H1 (cell line): ENCODE data around the gene SND1. TPM values are rescaled to one million over a fixed set of nuclear protein-coding genes. Genes with fewer than 3 reads are reported as not detected.

ENCODE experiments used
- CTCF ChIA-PET: fragments of 300-600 bp; sonication (Branson Sonifier 250); formaldehyde crosslinking; loops from one replicate; lab custom pipeline; 2021; ENCODE audit not compliant: partially characterized antibody; lab: Charles Lee
- POLR2A ChIA-PET: fragments of 300-600 bp; sonication (Branson Sonifier 250); formaldehyde crosslinking; loops from one replicate; lab custom pipeline; 2021; ENCODE audit warnings: inconsistent platforms; ENCODE audit not compliant: partially characterized antibody; lab: Charles Lee
- DNase-seq, 2 experiments: peaks; one replicate each; pipeline versions ENCODE4 v3.0.0 to v3.0.0-alpha.2; 2010 to 2022; ENCODE audit warnings: low spot score in 2 of 2, low read depth in 1 of 2, mixed read lengths in 1 of 2
- FAIRE-seq: peaks from 2 replicates; lab custom pipeline; 2011; peaks lifted over from hg19 to GRCh38; lab: Jason Lieb, UNC
- H2AFZ ChIP-seq: 2 replicates; pipeline ENCODE4 v1.8.1; 2012; ENCODE audit warnings: low read length, inconsistent platforms
- H2AK5ac ChIP-seq: 2 replicates; pipeline ENCODE4 v1.6.1; 2013; ENCODE audit warnings: low read depth, low read length
- H2BK120ac ChIP-seq: replicated peaks from 2 replicates; pipeline ENCODE3; 2013; ENCODE audit warnings: low read depth, low read length, inconsistent platforms
- H2BK12ac ChIP-seq: 2 replicates; pipeline ENCODE4 v1.6.1; 2013; ENCODE audit warnings: low read depth, low read length
- H2BK15ac ChIP-seq: 2 replicates; pipeline ENCODE4 v1.6.1; 2013; ENCODE audit warnings: low read length
- H2BK20ac ChIP-seq: 2 replicates; pipeline ENCODE4 v1.6.1; 2013; ENCODE audit warnings: low read length
- H2BK5ac ChIP-seq: 2 replicates; pipeline ENCODE4 v1.6.1; 2013; ENCODE audit warnings: low read depth, low read length
- H3K14ac ChIP-seq: 2 replicates; pipeline ENCODE4 v1.6.1; 2013; ENCODE audit warnings: inconsistent platforms; ENCODE audit not compliant: insufficient read length
- H3K18ac ChIP-seq: 2 replicates; pipeline ENCODE4 v1.6.1; 2013; ENCODE audit warnings: low read length; ENCODE audit errors: extremely low read depth
- H3K23ac ChIP-seq: 2 replicates; pipeline ENCODE4 v1.6.1; 2013; ENCODE audit warnings: inconsistent platforms; ENCODE audit not compliant: insufficient read length
- H3K23me2 ChIP-seq: 2 replicates; pipeline ENCODE4 v1.6.1; 2013; ENCODE audit warnings: low read depth, low read length
- H3K27ac ChIP-seq: 2 replicates; pipeline ENCODE4 v1.6.1; 2011; ENCODE audit warnings: low read depth, low read length, inconsistent platforms
- H3K27me3 ChIP-seq, 4 experiments: replicated peaks in 1 of 4; 1 replicate in 1 of 4; 2 replicates in 3 of 4; pipeline versions ENCODE4 v1.6.1 to v1.8.1; 2011 to 2013; ENCODE audit warnings: low read length in 3 of 4, mild to moderate bottlenecking in 3 of 4, inconsistent platforms in 2 of 4, mixed read lengths in 2 of 4, moderate library complexity in 1 of 4; ENCODE audit not compliant: control insufficient read depth in 3 of 4, insufficient read depth in 3 of 4; ENCODE audit errors: extremely low read depth in 1 of 4
- H3K36me3 ChIP-seq, 4 experiments: 2 replicates each; pipeline versions ENCODE4 v1.6.1 to v1.8.1; 2011 to 2013; ENCODE audit warnings: mild to moderate bottlenecking in 4 of 4, low read length in 3 of 4, moderate library complexity in 2 of 4, control low read depth in 1 of 4, inconsistent platforms in 1 of 4; ENCODE audit not compliant: insufficient read depth in 4 of 4, control insufficient read depth in 2 of 4
- H3K4ac ChIP-seq: replicated peaks from 2 replicates; pipeline ENCODE3; 2013; ENCODE audit warnings: low read length, low read depth, mixed read lengths, inconsistent platforms; ENCODE audit not compliant: insufficient read length
- H3K4me1 ChIP-seq, 4 experiments: replicated peaks in 1 of 4; 1 replicate in 1 of 4; 2 replicates in 3 of 4; pipeline versions ENCODE4 v1.6.1 to v1.8.1; 2011 to 2013; ENCODE audit warnings: low read length in 3 of 4, inconsistent platforms in 2 of 4, mixed read lengths in 1 of 4; ENCODE audit not compliant: insufficient read depth in 4 of 4, control insufficient read depth in 3 of 4
- H3K4me2 ChIP-seq, 2 experiments: 2 replicates each; pipeline versions ENCODE4 v1.6.1 to v1.8.1; 2011 to 2013; ENCODE audit warnings: low read depth in 2 of 2, low read length in 2 of 2, control low read depth in 1 of 2, inconsistent platforms in 1 of 2, mild to moderate bottlenecking in 1 of 2; ENCODE audit not compliant: insufficient read depth in 1 of 2
- H3K4me3 ChIP-seq, 4 experiments: fragments of 200-600, 300-600 bp in 1 of 4; sonication (generic), shearing (Covaris generic), sonication (Bioruptor Twin) in 1 of 4; 2 replicates each; pipeline versions ENCODE4 v1.5.1 to v1.8.1; 2011 to 2016; ENCODE audit warnings: low read length in 4 of 4, low read depth in 3 of 4, control low read depth in 2 of 4, inconsistent platforms in 2 of 4, mild to moderate bottlenecking in 2 of 4, mixed read lengths in 1 of 4, moderate library complexity in 1 of 4; ENCODE audit not compliant: insufficient read depth in 2 of 4; ENCODE audit errors: extremely low read depth in 1 of 4
- H3K56ac ChIP-seq: replicated peaks from 2 replicates; pipeline ENCODE3; 2013; ENCODE audit warnings: low read depth, mild to moderate bottlenecking, mixed read lengths, low read length, inconsistent platforms; ENCODE audit not compliant: insufficient read length
- H3K79me1 ChIP-seq: 2 replicates; pipeline ENCODE4 v1.6.1; 2013; ENCODE audit warnings: low read depth, low read length, control low read depth
- H3K79me2 ChIP-seq, 2 experiments: 2 replicates each; pipeline versions ENCODE4 v1.6.1 to v1.8.1; 2012 to 2013; ENCODE audit warnings: low read length in 2 of 2, mild to moderate bottlenecking in 2 of 2, inconsistent platforms in 1 of 2; ENCODE audit not compliant: insufficient read depth in 2 of 2, control insufficient read depth in 1 of 2
- H3K9ac ChIP-seq, 4 experiments: replicated peaks in 1 of 4; 1 replicate in 1 of 4; 2 replicates in 3 of 4; pipeline versions ENCODE4 v1.6.1 to v1.8.1; 2011 to 2013; ENCODE audit warnings: low read depth in 3 of 4, low read length in 3 of 4, control low read depth in 2 of 4, mild to moderate bottlenecking in 2 of 4, moderate library complexity in 2 of 4, inconsistent platforms in 1 of 4; ENCODE audit errors: extremely low read depth in 1 of 4
- H3K9me3 ChIP-seq, 2 experiments: 2 replicates each; pipeline versions ENCODE4 v1.6.1 to v1.8.1; 2012 to 2013; ENCODE audit warnings: mild to moderate bottlenecking in 2 of 2, moderate library complexity in 2 of 2, control low read depth in 1 of 2, inconsistent platforms in 1 of 2, low read depth in 1 of 2, low read length in 1 of 2, mixed read lengths in 1 of 2; ENCODE audit not compliant: insufficient read depth in 2 of 2
- H4K20me1 ChIP-seq, 2 experiments: replicated peaks in 1 of 2; 2 replicates each; pipeline versions ENCODE3 to v1.8.1; 2011 to 2013; ENCODE audit warnings: inconsistent platforms in 2 of 2, low read length in 2 of 2, mild to moderate bottlenecking in 1 of 2; ENCODE audit not compliant: insufficient read depth in 2 of 2, control insufficient read depth in 1 of 2
- H4K5ac ChIP-seq: 2 replicates; pipeline ENCODE4 v1.6.1; 2013; ENCODE audit warnings: low read length, low read depth, mixed read lengths, inconsistent platforms; ENCODE audit not compliant: insufficient read length
- H4K8ac ChIP-seq: 2 replicates; pipeline ENCODE4 v1.8.0; 2013; ENCODE audit warnings: mild to moderate bottlenecking, moderate library complexity, low read length, inconsistent platforms; ENCODE audit not compliant: insufficient read depth; ENCODE audit errors: extremely low read depth
- H4K91ac ChIP-seq: replicated peaks from 2 replicates; pipeline ENCODE3; 2013; ENCODE audit warnings: low read length, mixed read lengths, inconsistent platforms; ENCODE audit not compliant: insufficient read length
- ATF2 ChIP-seq: IDR thresholded peaks from 2 replicates; pipeline ENCODE4 v1.6.1; 2012; ENCODE audit warnings: low read length, inconsistent platforms
- CHD2 ChIP-seq: IDR thresholded peaks from 2 replicates; pipeline ENCODE4 v1.6.1; 2012; ENCODE audit warnings: low read length, improper control_type of control experiment
- CTCF ChIP-seq, 3 experiments: IDR thresholded peaks; 1 replicate in 2 of 3; 2 replicates in 1 of 3; pipeline versions ENCODE4 v1.5.1 to v1.6.1; 2011; ENCODE audit warnings: low read length in 3 of 3, mild to moderate bottlenecking in 3 of 3, inconsistent platforms in 2 of 3, low read depth in 1 of 3, moderate library complexity in 1 of 3; ENCODE audit not compliant: insufficient read depth in 1 of 3; ENCODE audit errors: control extremely low read depth in 1 of 3
- GTF2F1 ChIP-seq: IDR thresholded peaks from 2 replicates; pipeline ENCODE4 v1.6.1; 2012; ENCODE audit warnings: low read depth, low read length, improper control_type of control experiment, borderline replicate concordance
- KDM5A ChIP-seq: fragments of 200-600 bp; IDR thresholded peaks from 2 replicates; pipeline ENCODE4 v1.7.1; 2012; ENCODE audit warnings: mild to moderate bottlenecking, low read length, inconsistent platforms, mixed read lengths
- RAD21 ChIP-seq, 2 experiments: IDR thresholded peaks in 1 of 2; conservative IDR thresholded peaks in 1 of 2; 2 replicates each; pipeline ENCODE4 v1.6.1; 2011; ENCODE audit warnings: low read depth in 2 of 2, low read length in 2 of 2, improper control_type of control experiment in 1 of 2, inconsistent platforms in 1 of 2, mild to moderate bottlenecking in 1 of 2, moderate library complexity in 1 of 2
- SIN3A ChIP-seq, 2 experiments: IDR thresholded peaks in 1 of 2; conservative IDR thresholded peaks in 1 of 2; 2 replicates each; pipeline ENCODE4 v1.6.1; 2011 to 2012; ENCODE audit warnings: low read length in 2 of 2, improper control_type of control experiment in 1 of 2, low read depth in 1 of 2, mild to moderate bottlenecking in 1 of 2
- SIX5 ChIP-seq: IDR thresholded peaks from 2 replicates; pipeline ENCODE4 v1.6.1; 2011; ENCODE audit warnings: mild to moderate bottlenecking, low read depth, low read length
- WGBS, 2 experiments: shearing (Covaris generic) in 1 of 2; methylation state at CpG; one replicate each; pipeline versions ENCODE4 v1.1.6 to v1.1.7; 2013 to 2015; ENCODE audit warnings: low lambda C conversion rate in 2 of 2, mixed read lengths in 2 of 2, inconsistent platforms in 1 of 2, low coverage in 1 of 2, missing lambda C conversion rate in 1 of 2; ENCODE audit not compliant: insufficient replicate concordance in 2 of 2, insufficient coverage in 1 of 2, insufficient read length in 1 of 2; ENCODE audit errors: extremely low coverage in 1 of 2, missing lambda C conversion rate in 1 of 2; 5-methylcytosine and 5-hydroxymethylcytosine counted together
- polyA plus RNA-seq, 7 experiments: library from polyadenylated mRNA; depleted of rRNA in 3 of 7; stranded (reverse) in 5 of 7; unstranded in 2 of 7; fragments of >200 nt in 5 of 7; fragments of 200-250 nt in 2 of 7; gene quantifications; 1 replicate in 5 of 7; 2 replicates in 1 of 7; 4 replicates in 1 of 7; pipeline versions ENCODE4 v1.2.1 to v1.2.3, GENCODE V29; 2011 to 2013; ENCODE audit warnings: missing spikeins in 2 of 7, mixed read lengths in 2 of 7
- total RNA-seq: library from RNA; stranded (reverse); fragmentation: NEBNext Ultra II Directional; extraction: Animal tissue kit (Norgen Biotek cat#: 25700); gene quantifications from 2 replicates; pipeline ENCODE4 v1.2.1, GENCODE V29; 2021

The SND1 gene
- total and polyA plus RNA-seq, 2 of the 8 experiments (the other 6 are each of a cell fraction or from before 2014, with no cell fraction given): 122 to 290 TPM

- Histone ChIP-seq H4K20me1 (no peaks in the 10 kb centered on the region), H4K5ac (no peak overlapping the region), H2AK5ac (no peak overlapping the region), H3K14ac (no peak overlapping the region), H3K4me1 (peaks cover 8 to 13% (median 11%) of the 10 kb centered on the region in 4 experiments; a peak in 4 of 7 replicates), H3K36me3 (peaks cover 0 to 11% (median 0%) of the 10 kb centered on the region in 4 experiments; a peak in 1 of 8 replicates), H2BK15ac (no peak overlapping the region), H3K27ac (no peak overlapping the region), H4K8ac (no peak overlapping the region), H3K79me2 (peaks cover 0 to 4% of the 10 kb centered on the region in 2 experiments; a peak in 1 of 4 replicates), H3K4me2 (no peak overlapping the region), H2BK5ac (no peak overlapping the region), H2BK12ac (no peak overlapping the region), H2BK20ac (no peak overlapping the region), H3K23me2 (peaks cover 2% of the 10 kb centered on the region; the same call in 1 of the 2 replicates), H3K9ac (no peak overlapping the region), H3K4me3 (no peak overlapping the region), H3K4ac (no peak overlapping the region), H3K23ac (no peak overlapping the region), H2AFZ (no peak overlapping the region), H3K56ac (no peak overlapping the region), H3K79me1 (no peaks in the 10 kb centered on the region; the same call in none of the 2 replicates), H3K18ac (no peak overlapping the region), H4K91ac (no peak overlapping the region), H3K9me3 (no peaks in the 10 kb centered on the region), H2BK120ac (no peak overlapping the region), H3K27me3 (no peaks in the 10 kb centered on the region)
- no peak for FAIRE-seq
- 85% methylated on average over 3 of the region's 4 CpGs; no CpG with 5 or more reads in 1 of the 2 experiments for WGBS, 2 experiments
- ChIA-PET CTCF (interaction anchor here (0.6 to 4.5 kb wide), 6 partner anchors 13 to 368 kb away, joined by 3 to 26 read pairs (median 3); no protein-coding TSS in a partner anchor), POLR2A (interaction anchor here (1.6 kb wide), 1 partner anchor 8 kb away, joined by 4 read pairs; no protein-coding TSS in a partner anchor)
- DNase-seq: no peak
- TF ChIP-seq ATF2 (no peak), GTF2F1 (no peak), SIN3A (conservative IDR thresholded peaks at IDR 0.05 in 1 of 2, IDR thresholded peaks at IDR 0.05 in 1 of 2; ENCODE audit: low read depth in 1 of 2, low read length in 2 of 2) (no peak), CHD2 (no peak), RAD21 (IDR thresholded peaks at IDR 0.05 in 1 of 2, conservative IDR thresholded peaks at IDR 0.05 in 1 of 2; ENCODE audit: low read depth in 2 of 2, low read length in 2 of 2) (no peak), KDM5A (no peak), SIX5 (no peak), CTCF (IDR thresholded peaks at IDR 0.05; ENCODE audit: control extremely low read depth in 1 of 3, insufficient read depth in 1 of 3, low read depth in 1 of 3, low read length in 3 of 3) (no peak)
Observed at GRCh38 chr7:127981965-127982364, 330.0 kb downstream of the SND1 start.
